Karpas-422 (cell line): Measurements from ENCODE around the gene SARS1. TPM values are rescaled to one million over a fixed set of nuclear protein-coding genes. Genes with fewer than 3 reads are reported as not detected.
"Not testable (repeated sequence)": the region's sequence is repeated elsewhere in the genome, so short reads cannot be mapped to it uniquely, and the experiment has no call there.

Source experiments
- DNase-seq: peaks from one replicate; pipeline ENCODE4 v3.0.0-alpha.2; 2015
- H2AFZ ChIP-seq: fragments of 200-600 bp; sonication (generic); 2 replicates; pipeline ENCODE4 v1.6.1; 2014; ENCODE audit warnings: antibody characterized with exemption, low read length, mixed read lengths
- H3K27ac ChIP-seq: fragments of 200-600 bp; sonication (generic); 2 replicates; pipeline ENCODE4 v1.5.1; 2014; ENCODE audit warnings: mild to moderate bottlenecking, low read length, moderate library complexity
- H3K27me3 ChIP-seq: fragments of 200-600 bp; sonication (generic); 2 replicates; pipeline ENCODE4 v1.6.1; 2014; ENCODE audit warnings: low read length, mixed read lengths
- H3K36me3 ChIP-seq: fragments of 200-600 bp; sonication (generic); 2 replicates; pipeline ENCODE4 v1.6.1; 2014; ENCODE audit warnings: low read length, mixed read lengths; ENCODE audit not compliant: insufficient read depth
- H3K4me1 ChIP-seq: fragments of 200-600 bp; sonication (generic); 2 replicates; pipeline ENCODE4 v1.6.1; 2014; ENCODE audit warnings: mild to moderate bottlenecking, low read length, mixed read lengths
- H3K4me2 ChIP-seq: fragments of 200-600 bp; sonication (generic); 2 replicates; pipeline ENCODE4 v1.6.1; 2014; ENCODE audit warnings: low read length, low read depth, mild to moderate bottlenecking; ENCODE audit not compliant: poor library complexity, severe bottlenecking
- H3K4me3 ChIP-seq: fragments of 200-600 bp; sonication (generic); 2 replicates; pipeline ENCODE4 v1.5.1; 2014; ENCODE audit warnings: mild to moderate bottlenecking, antibody characterized with exemption, low read length, mixed read lengths
- H3K79me2 ChIP-seq: fragments of 200-600 bp; sonication (generic); 2 replicates; pipeline ENCODE4 v1.6.1; 2014; ENCODE audit warnings: mild to moderate bottlenecking, low read length, mixed read lengths
- H3K9ac ChIP-seq: fragments of 200-600 bp; sonication (generic); 2 replicates; pipeline ENCODE4 v1.6.0; 2014; ENCODE audit warnings: low read length
- H3K9me2 ChIP-seq: fragments of 200-600 bp; sonication (generic), shearing (Covaris generic); replicated peaks from 2 replicates; pipeline ENCODE4 v1.6.0; 2014; ENCODE audit warnings: mild to moderate bottlenecking, low read length, moderate library complexity; ENCODE audit not compliant: insufficient read depth
- H3K9me3 ChIP-seq: fragments of 300-700, 200-600 bp; sonication (generic); 2 replicates; pipeline ENCODE4 v1.6.1; 2014; ENCODE audit warnings: low read length, mixed read lengths
- H4K20me1 ChIP-seq: fragments of 200-600 bp; sonication (generic); 2 replicates; pipeline ENCODE4 v1.6.1; 2014; ENCODE audit warnings: mild to moderate bottlenecking, antibody characterized with exemption, low read length, low read depth; ENCODE audit not compliant: insufficient read depth
- total RNA-seq: library from RNA; depleted of rRNA; stranded (reverse); fragments of >200 nt; shearing (Covaris generic); gene quantifications from 2 replicates; pipeline ENCODE4 v1.2.3, GENCODE V29; 2014; ENCODE audit warnings: low replicate concordance; rRNA removed

Gene SARS1
- total RNA-seq, 1 experiment from 2014 or later: 184 TPM

- Histone ChIP-seq H4K20me1 (no peaks in the 10 kb centered on the region), H2AFZ (peak overlapping the region; percentile 76), H3K79me2 (no peaks in the 10 kb centered on the region), H3K9me2 (no peaks in the 10 kb centered on the region), H3K9me3 (no peaks in the 10 kb centered on the region), H3K4me2 (peak overlapping the region; percentile 86), H3K36me3 (no peaks in the 10 kb centered on the region), H3K27me3 (no peaks in the 10 kb centered on the region), H3K4me1 (peaks cover 24% of the 10 kb centered on the region), H3K27ac (no peak overlapping the region), H3K4me3 (peak overlapping the region; percentile 87), H3K9ac (peak overlapping the region; percentile 88)
- no peak for DNase-seq
These were observed 68.8 kb downstream of the SARS1 start for GRCh38 chr1:109282497-109282951.

- H3K27ac ChIP-seq: peak within 1 kb of the TSS; percentile 20
- no peaks in the 10 kb centered on the region for H3K9me2 ChIP-seq
- peak within 1 kb of the TSS; percentile 87 for H3K4me3 ChIP-seq
- H3K79me2 ChIP-seq: no peaks in the 10 kb centered on the region
- no peaks in the 10 kb centered on the region for H3K27me3 ChIP-seq
- peak within 1 kb of the TSS; percentile 88 for H3K9ac ChIP-seq
- peaks cover 24% of the 10 kb centered on the region for H3K4me1 ChIP-seq
- H3K36me3 ChIP-seq: no peaks in the 10 kb centered on the region
- H4K20me1 ChIP-seq: no peaks in the 10 kb centered on the region
- DNase-seq: peak; percentile 96
- peak within 1 kb of the TSS; percentile 76 for H2AFZ ChIP-seq
- peak within 1 kb of the TSS; percentile 86 for H3K4me2 ChIP-seq
- no peaks in the 10 kb centered on the region for H3K9me3 ChIP-seq
These were observed 69.4 kb downstream of the SARS1 start, which contains the start of gene PSRC1 for GRCh38 chr1:109282952-109283747. Gene PSRC1, minus strand, starts transcription at chr1:109283145.

GRCh38 chr1:109283748-109284600, 70.3 kb downstream of the SARS1 start:
- Histone ChIP-seq H3K9me3 (no peaks in the 10 kb centered on the region), H3K27me3 (no peaks in the 10 kb centered on the region), H4K20me1 (no peaks in the 10 kb centered on the region), H3K9ac (peak overlapping the region; percentile 88), H3K4me1 (peaks cover 24% of the 10 kb centered on the region), H3K36me3 (no peaks in the 10 kb centered on the region), H2AFZ (peak overlapping the region; percentile 76), H3K4me3 (peak overlapping the region; percentile 87), H3K27ac (peak overlapping the region; percentile 20; the same call in 1 of the 2 replicates), H3K79me2 (no peaks in the 10 kb centered on the region), H3K9me2 (no peaks in the 10 kb centered on the region), H3K4me2 (peak overlapping the region; percentile 86)
- DNase-seq: no peak

GRCh38 chr1:109286762-109287161, 73.0 kb downstream of the SARS1 start:
- H3K4me1 ChIP-seq: peaks cover 27% of the 10 kb centered on the region
- H3K79me2 ChIP-seq, H3K27me3 ChIP-seq, H3K4me2 ChIP-seq, H3K27ac ChIP-seq, H3K9ac ChIP-seq, H2AFZ ChIP-seq, H3K36me3 ChIP-seq, H3K9me3 ChIP-seq, H3K4me3 ChIP-seq, DNase-seq, H4K20me1 ChIP-seq, H3K9me2 ChIP-seq: not testable (repeated sequence)

Other genes with a start within 250 kb of the SARS1 start
- gene WDR47, start 171.8 kb upstream of the SARS1 start, total RNA-seq: 12.8 and 20.3 TPM in 2 replicates
- gene TAF13, start 137.9 kb upstream of the SARS1 start, total RNA-seq: 7.9 and 17.8 TPM in 2 replicates
- 11.1 and 18.7 TPM in 2 replicates for gene TMEM167B, start 123.2 kb upstream of the SARS1 start, total RNA-seq
- 0.22 and 4.7 TPM in 2 replicates for gene ELAPOR1, start 99.8 kb upstream of the SARS1 start, total RNA-seq
- 0.43 and 1.2 TPM in 2 replicates for gene CELSR2, start 35.6 kb downstream of the SARS1 start, total RNA-seq
- 6.3 and 24.2 TPM in 2 replicates for gene PSRC1, start 69.2 kb downstream of the SARS1 start, total RNA-seq
- 0.14 and 4.3 TPM in 2 replicates for gene MYBPHL, start 93.1 kb downstream of the SARS1 start, total RNA-seq
- gene SORT1, start 184.0 kb downstream of the SARS1 start, total RNA-seq: 0.04 TPM in 1 of 2 replicates, not detected in the other
- gene PSMA5, start 212.5 kb downstream of the SARS1 start, total RNA-seq: 48.5 and 70.4 TPM in 2 replicates